Testis (tissue), 2 donors: ENCODE results near the gene HOXC12.

Source experiments
- POLR2A ChIP-seq: fragments of 450-650 bp; IDR thresholded peaks from one replicate; pipeline ENCODE4 v1.6.1; 2017; ENCODE audit warnings: antibody characterized with exemption, mild to moderate bottlenecking, moderate library complexity
- TF ChIP-seq, protein P1 (sequence below), 3 experiments: fragments of 450-650 bp in 2 of 3; fragments of 200-600 bp in 1 of 3; sonication (generic) in 1 of 3; IDR thresholded peaks; one replicate each; pipeline ENCODE4 v1.5.1; 2016 to 2019; ENCODE audit warnings: antibody characterized with exemption in 3 of 3, mild to moderate bottlenecking in 2 of 3, moderate library complexity in 1 of 3

DNA sequence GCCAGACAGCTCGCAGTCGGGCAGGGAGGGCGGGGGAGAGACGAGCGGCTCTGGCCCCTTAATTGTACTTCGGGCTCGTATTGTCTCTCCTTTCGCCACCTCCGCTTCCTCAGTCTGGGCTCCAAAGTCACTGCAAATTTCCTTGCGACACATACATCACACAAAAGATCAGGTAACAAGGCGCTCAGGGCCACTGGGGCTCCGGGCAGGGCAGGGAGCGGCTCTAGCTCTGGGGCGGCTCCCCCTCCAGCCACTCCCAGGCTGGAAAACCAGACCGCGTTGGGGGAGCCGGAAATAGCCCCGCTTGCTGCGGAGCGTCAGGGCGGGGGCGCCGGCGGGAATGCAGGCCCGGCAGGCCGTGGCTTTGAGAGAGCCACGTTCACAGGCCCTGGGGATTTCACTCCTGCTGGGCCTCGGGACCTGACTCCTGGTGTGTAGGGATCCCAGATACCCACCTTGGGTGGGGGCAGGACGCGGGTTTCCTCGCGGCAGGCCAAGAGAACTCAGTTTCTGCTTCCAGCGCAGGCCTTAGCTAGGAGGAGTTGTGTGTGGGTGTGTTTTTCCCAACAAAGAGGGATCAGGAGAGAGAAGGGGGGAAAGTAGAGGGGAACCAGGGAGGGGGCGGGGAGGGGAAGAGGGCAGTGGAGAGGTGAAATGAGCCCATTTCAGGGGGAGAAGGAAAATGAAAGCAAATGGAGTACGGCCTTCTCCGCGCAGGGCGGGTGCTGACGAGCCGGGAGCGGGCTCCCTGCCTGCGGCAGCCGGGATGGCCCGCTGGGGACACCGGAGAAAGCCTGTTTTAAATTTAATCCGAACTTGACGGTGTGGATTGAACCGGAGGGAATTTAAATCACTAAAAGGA is 40.9 kb downstream of the HOXC12 start:
- TF ChIP-seq, protein P1, sequence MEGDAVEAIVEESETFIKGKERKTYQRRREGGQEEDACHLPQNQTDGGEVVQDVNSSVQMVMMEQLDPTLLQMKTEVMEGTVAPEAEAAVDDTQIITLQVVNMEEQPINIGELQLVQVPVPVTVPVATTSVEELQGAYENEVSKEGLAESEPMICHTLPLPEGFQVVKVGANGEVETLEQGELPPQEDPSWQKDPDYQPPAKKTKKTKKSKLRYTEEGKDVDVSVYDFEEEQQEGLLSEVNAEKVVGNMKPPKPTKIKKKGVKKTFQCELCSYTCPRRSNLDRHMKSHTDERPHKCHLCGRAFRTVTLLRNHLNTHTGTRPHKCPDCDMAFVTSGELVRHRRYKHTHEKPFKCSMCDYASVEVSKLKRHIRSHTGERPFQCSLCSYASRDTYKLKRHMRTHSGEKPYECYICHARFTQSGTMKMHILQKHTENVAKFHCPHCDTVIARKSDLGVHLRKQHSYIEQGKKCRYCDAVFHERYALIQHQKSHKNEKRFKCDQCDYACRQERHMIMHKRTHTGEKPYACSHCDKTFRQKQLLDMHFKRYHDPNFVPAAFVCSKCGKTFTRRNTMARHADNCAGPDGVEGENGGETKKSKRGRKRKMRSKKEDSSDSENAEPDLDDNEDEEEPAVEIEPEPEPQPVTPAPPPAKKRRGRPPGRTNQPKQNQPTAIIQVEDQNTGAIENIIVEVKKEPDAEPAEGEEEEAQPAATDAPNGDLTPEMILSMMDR (IDR thresholded peaks at IDR 0.05): no peak
- no peak for TF ChIP-seq POLR2A
